ENCODE measurements around the gene ORMDL1.
"Not testable (repeated sequence)": the region's sequence is repeated elsewhere in the genome, so short reads cannot be mapped to it uniquely, and the experiment has no call there.

ORMDL1 gene

DNA sequence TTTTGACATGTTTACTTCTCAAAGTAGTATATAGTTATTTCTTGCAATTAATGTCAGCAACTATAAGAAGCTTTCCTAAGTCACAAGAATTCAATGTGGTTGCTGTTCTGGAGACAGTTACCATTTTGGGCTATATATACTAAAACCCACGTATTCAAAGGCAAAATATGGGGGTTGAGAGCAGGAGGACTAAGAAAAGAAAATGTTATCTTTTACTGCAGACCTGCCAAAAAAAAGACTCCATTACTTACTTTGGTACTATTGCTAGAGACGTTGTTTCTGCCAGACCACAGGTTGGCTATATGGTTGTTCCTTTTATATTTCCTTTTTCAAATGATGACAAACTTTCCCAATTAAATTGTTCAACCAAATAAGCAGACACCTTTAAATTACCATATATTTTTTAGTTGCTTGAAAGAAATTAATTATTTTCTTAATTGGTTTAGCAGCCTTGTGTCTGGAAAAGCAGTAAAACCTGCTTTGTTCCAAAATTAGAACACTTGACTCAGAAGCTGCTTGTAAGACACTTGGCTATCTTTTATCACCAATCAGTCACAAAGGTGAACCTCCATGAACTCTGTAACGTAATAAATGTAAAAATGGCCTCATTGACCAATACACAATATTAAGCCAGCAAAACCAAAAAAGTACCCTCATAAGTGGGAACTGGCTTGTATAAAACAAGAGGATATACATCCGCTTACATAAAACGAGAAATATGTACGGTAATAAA is 13.4 kb downstream of the ORMDL1 start:
- no peak for DNase-seq

- no peak for DNase-seq
These were observed 20.1 kb downstream of the ORMDL1 start for GRCh38 chr2:189763908-189764661.

- DNase-seq = peak; percentile 92 to 93
These were observed 21.4 kb downstream of the ORMDL1 start, which contains the start of gene OSGEPL1 for GRCh38 chr2:189762551-189763298. TSS of gene OSGEPL1 (minus strand) at chr2:189762792. CDS start at chr2:189761640, 1,152 bp downstream.

- DNase-seq = no peak
These were observed 21.9 kb downstream of the ORMDL1 start for GRCh38 chr2:189762229-189762550.

GRCh38 chr2:189760154-189760553 is 24.0 kb downstream of the ORMDL1 start:
- not testable (repeated sequence) for DNase-seq

GRCh38 chr2:189756311-189756952 is 27.7 kb downstream of the ORMDL1 start:
- DNase-seq = no peak

GRCh38 chr2:189751080-189751658 is 33.0 kb downstream of the ORMDL1 start:
- peak; percentile 15 to 32 for DNase-seq

GRCh38 chr2:189729430-189729829 is 54.7 kb downstream of the ORMDL1 start:
- DNase-seq = no peak

DNA sequence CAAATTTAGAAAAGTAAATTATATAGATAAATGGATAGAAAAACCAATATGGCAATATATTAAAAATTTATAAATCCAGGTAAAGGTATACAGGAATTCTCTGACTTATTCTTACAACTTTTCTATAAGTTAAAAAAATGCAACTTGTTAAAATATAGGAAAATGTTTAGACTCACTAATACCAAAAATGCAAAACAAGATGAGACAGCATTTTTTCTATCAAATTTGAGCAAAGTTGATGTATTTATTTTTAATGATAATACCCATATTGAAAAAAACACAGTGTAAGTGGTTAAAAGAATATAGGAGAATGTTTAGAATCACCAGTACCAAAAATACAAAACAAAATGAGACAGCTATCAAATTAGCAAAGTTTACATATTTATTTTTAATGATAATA is 57.3 kb downstream of the ORMDL1 start:
- DNase-seq = no peak

DNA sequence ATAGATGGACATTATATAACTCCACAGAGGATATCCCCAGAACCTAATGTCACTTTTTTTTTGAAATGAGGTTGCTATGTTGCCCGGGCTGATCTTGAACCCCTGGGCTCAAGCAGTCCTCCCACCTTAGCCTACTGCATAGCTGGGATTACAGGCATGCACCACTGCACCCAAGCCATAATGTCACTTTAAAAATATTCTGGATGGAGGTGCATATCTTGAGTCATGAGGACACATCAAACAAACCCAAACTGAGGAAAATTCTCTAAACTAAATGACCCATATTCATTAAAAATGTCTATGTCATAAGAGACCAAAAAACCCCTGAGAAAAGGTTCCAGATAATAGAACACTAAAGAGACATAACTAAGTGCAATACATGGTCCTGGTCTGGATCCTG is 57.9 kb downstream of the ORMDL1 start:
- DNase-seq = no peak

GRCh38 chr2:189723192-189723591 is 60.9 kb downstream of the ORMDL1 start:
- no peak for DNase-seq
